Neural cell (in vitro differentiated cells): ENCODE measurements around the gene OTUD7B. TPM values are rescaled to one million over a fixed set of nuclear protein-coding genes. Genes with fewer than 3 reads are reported as not detected.
"Not testable (repeated sequence)": the region's sequence is repeated elsewhere in the genome, so short reads cannot be mapped to it uniquely, and the experiment has no call there.

Source experiments
- H2AFZ ChIP-seq: fragments of 200-600, 300-800 bp; sonication (generic), shearing (Covaris generic); 2 replicates; pipeline ENCODE4 v1.6.0; 2014; ENCODE audit warnings: low read depth, mild to moderate bottlenecking, antibody characterized with exemption, low read length, moderate library complexity
- H3F3A ChIP-seq: fragments of 200-600 bp; shearing (Covaris generic); 2 replicates; pipeline ENCODE4 v1.6.1; 2016; ENCODE audit warnings: mild to moderate bottlenecking, moderate library complexity, mixed read lengths, antibody characterized with exemption, low read length; ENCODE audit not compliant: insufficient read depth, poor library complexity, severe bottlenecking
- H3K27ac ChIP-seq: fragments of 200-600, 300-800 bp; sonication (generic), shearing (Covaris generic); 2 replicates; pipeline ENCODE4 v1.5.1; 2014; ENCODE audit warnings: mild to moderate bottlenecking, low read length, moderate library complexity
- H3K27me3 ChIP-seq: fragments of 300-800, 200-600 bp; sonication (generic), shearing (Covaris generic); 2 replicates; pipeline ENCODE4 v1.6.0; 2014; ENCODE audit warnings: mild to moderate bottlenecking, low read depth, low read length, moderate library complexity; ENCODE audit not compliant: insufficient read depth
- H3K36me3 ChIP-seq: fragments of 300-800, 200-600 bp; sonication (generic), shearing (Covaris generic); 2 replicates; pipeline ENCODE4 v1.5.1; 2014; ENCODE audit warnings: mild to moderate bottlenecking, antibody characterized with exemption, low read length, moderate library complexity; ENCODE audit not compliant: insufficient read depth
- H3K4me2 ChIP-seq: fragments of 300-800, 200-600 bp; sonication (generic), shearing (Covaris generic); 2 replicates; pipeline ENCODE4 v1.6.0; 2014; ENCODE audit warnings: mild to moderate bottlenecking, low read length
- H3K4me3 ChIP-seq: fragments of 300-800, 200-600 bp; sonication (generic), shearing (Covaris generic); 2 replicates; pipeline ENCODE4 v1.5.1; 2014; ENCODE audit warnings: mild to moderate bottlenecking, low read length, moderate library complexity
- H3K79me2 ChIP-seq: fragments of 200-600 bp; shearing (Covaris generic); replicated peaks from 2 replicates; pipeline ENCODE4 v1.6.0; 2014; ENCODE audit warnings: mild to moderate bottlenecking, low read length, moderate library complexity; ENCODE audit not compliant: insufficient read depth
- H3K9ac ChIP-seq: fragments of 300-800, 200-600 bp; sonication (generic), shearing (Covaris generic); 2 replicates; pipeline ENCODE4 v1.6.1; 2016; ENCODE audit warnings: mild to moderate bottlenecking, low read length, mixed read lengths
- H3K9me2 ChIP-seq: fragments of 200-600 bp; shearing (Covaris generic); 2 replicates; pipeline ENCODE4 v1.6.1; 2016; ENCODE audit warnings: mild to moderate bottlenecking, low read length, mixed read lengths; ENCODE audit not compliant: insufficient read depth
- H3K9me3 ChIP-seq: fragments of 200-600, 300-800 bp; sonication (generic), shearing (Covaris generic); 2 replicates; pipeline ENCODE4 v1.6.1; 2016; ENCODE audit warnings: mild to moderate bottlenecking, mixed run types, low read length, moderate library complexity, mixed read lengths
- H4K20me1 ChIP-seq: fragments of 200-600 bp; shearing (Covaris generic); 2 replicates; pipeline ENCODE4 v1.6.1; 2016; ENCODE audit warnings: mild to moderate bottlenecking, mixed run types; ENCODE audit not compliant: insufficient read depth
- EP300 ChIP-seq: fragments of 450-650 bp; conservative IDR thresholded peaks from 2 replicates; pipeline ENCODE4 v1.6.1; 2014; ENCODE audit warnings: antibody characterized with exemption, mild to moderate bottlenecking, moderate library complexity; ENCODE audit not compliant: poor library complexity, severe bottlenecking
- EZH2 ChIP-seq: fragments of 200-600, 300-800 bp; shearing (Covaris generic), sonication (generic); IDR thresholded peaks from 2 replicates; pipeline ENCODE4 v1.6.1; 2014; ENCODE audit warnings: antibody characterized with exemption, low read length, borderline replicate concordance, mild to moderate bottlenecking; ENCODE audit not compliant: insufficient read depth, poor library complexity, severe bottlenecking
- MXI1 ChIP-seq: fragments of 450-650 bp; conservative IDR thresholded peaks from 2 replicates; pipeline ENCODE4 v1.6.1; 2014; ENCODE audit warnings: antibody characterized with exemption, mild to moderate bottlenecking; ENCODE audit not compliant: poor library complexity, severe bottlenecking
- POLR2AphosphoS5 ChIP-seq: IDR thresholded peaks from 2 replicates; pipeline ENCODE4 v1.6.1; 2012
- RAD21 ChIP-seq: fragments of 450-650 bp; conservative IDR thresholded peaks from 2 replicates; pipeline ENCODE4 v1.6.1; 2014; ENCODE audit warnings: antibody characterized with exemption, mild to moderate bottlenecking, moderate library complexity
- SMC3 ChIP-seq: fragments of 450-650 bp; conservative IDR thresholded peaks from 2 replicates; pipeline ENCODE4 v1.6.1; 2014; ENCODE audit warnings: antibody characterized with exemption, mild to moderate bottlenecking, moderate library complexity; ENCODE audit not compliant: poor library complexity
- TAF1 ChIP-seq: IDR thresholded peaks from 2 replicates; pipeline ENCODE4 v1.6.1; 2012; ENCODE audit warnings: low read depth
- polyA plus RNA-seq: library from polyadenylated mRNA; depleted of rRNA; stranded (reverse); fragments of >200 nt; gene quantifications from 2 replicates; pipeline ENCODE4 v1.2.3, GENCODE V29; 2014
- TF ChIP-seq, protein P1 (sequence below): fragments of 450-650 bp; IDR thresholded peaks from 2 replicates; pipeline ENCODE4 v1.5.1; 2014; ENCODE audit warnings: antibody characterized with exemption, mild to moderate bottlenecking, moderate library complexity; ENCODE audit not compliant: poor library complexity, severe bottlenecking
- TF ChIP-seq, protein P2 (sequence below): IDR thresholded peaks from 2 replicates; pipeline ENCODE4 v1.6.1; 2012; ENCODE audit warnings: borderline replicate concordance

The OTUD7B gene
- polyA plus RNA-seq, 1 donor from 2014 or later = 2.1 TPM

- no peaks in the 10 kb centered on the region for H3K9me3 ChIP-seq
- no peaks in the 10 kb centered on the region for H3K79me2 ChIP-seq
- H4K20me1 ChIP-seq = no peaks in the 10 kb centered on the region
- H3K27ac ChIP-seq = no peak overlapping the region
- TF ChIP-seq EZH2 = no peak
- no peak for TF ChIP-seq RAD21
- TF ChIP-seq, protein P1, sequence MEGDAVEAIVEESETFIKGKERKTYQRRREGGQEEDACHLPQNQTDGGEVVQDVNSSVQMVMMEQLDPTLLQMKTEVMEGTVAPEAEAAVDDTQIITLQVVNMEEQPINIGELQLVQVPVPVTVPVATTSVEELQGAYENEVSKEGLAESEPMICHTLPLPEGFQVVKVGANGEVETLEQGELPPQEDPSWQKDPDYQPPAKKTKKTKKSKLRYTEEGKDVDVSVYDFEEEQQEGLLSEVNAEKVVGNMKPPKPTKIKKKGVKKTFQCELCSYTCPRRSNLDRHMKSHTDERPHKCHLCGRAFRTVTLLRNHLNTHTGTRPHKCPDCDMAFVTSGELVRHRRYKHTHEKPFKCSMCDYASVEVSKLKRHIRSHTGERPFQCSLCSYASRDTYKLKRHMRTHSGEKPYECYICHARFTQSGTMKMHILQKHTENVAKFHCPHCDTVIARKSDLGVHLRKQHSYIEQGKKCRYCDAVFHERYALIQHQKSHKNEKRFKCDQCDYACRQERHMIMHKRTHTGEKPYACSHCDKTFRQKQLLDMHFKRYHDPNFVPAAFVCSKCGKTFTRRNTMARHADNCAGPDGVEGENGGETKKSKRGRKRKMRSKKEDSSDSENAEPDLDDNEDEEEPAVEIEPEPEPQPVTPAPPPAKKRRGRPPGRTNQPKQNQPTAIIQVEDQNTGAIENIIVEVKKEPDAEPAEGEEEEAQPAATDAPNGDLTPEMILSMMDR = no peak
- no peak for TF ChIP-seq SMC3
- TF ChIP-seq EP300 = no peak
- TF ChIP-seq TAF1 = no peak
- TF ChIP-seq POLR2AphosphoS5 = no peak
- TF ChIP-seq MXI1 = no peak
- TF ChIP-seq, protein P2, sequence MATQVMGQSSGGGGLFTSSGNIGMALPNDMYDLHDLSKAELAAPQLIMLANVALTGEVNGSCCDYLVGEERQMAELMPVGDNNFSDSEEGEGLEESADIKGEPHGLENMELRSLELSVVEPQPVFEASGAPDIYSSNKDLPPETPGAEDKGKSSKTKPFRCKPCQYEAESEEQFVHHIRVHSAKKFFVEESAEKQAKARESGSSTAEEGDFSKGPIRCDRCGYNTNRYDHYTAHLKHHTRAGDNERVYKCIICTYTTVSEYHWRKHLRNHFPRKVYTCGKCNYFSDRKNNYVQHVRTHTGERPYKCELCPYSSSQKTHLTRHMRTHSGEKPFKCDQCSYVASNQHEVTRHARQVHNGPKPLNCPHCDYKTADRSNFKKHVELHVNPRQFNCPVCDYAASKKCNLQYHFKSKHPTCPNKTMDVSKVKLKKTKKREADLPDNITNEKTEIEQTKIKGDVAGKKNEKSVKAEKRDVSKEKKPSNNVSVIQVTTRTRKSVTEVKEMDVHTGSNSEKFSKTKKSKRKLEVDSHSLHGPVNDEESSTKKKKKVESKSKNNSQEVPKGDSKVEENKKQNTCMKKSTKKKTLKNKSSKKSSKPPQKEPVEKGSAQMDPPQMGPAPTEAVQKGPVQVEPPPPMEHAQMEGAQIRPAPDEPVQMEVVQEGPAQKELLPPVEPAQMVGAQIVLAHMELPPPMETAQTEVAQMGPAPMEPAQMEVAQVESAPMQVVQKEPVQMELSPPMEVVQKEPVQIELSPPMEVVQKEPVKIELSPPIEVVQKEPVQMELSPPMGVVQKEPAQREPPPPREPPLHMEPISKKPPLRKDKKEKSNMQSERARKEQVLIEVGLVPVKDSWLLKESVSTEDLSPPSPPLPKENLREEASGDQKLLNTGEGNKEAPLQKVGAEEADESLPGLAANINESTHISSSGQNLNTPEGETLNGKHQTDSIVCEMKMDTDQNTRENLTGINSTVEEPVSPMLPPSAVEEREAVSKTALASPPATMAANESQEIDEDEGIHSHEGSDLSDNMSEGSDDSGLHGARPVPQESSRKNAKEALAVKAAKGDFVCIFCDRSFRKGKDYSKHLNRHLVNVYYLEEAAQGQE = no peak
- no peaks in the 10 kb centered on the region for H3K9me2 ChIP-seq
- H3K4me3 ChIP-seq = no peak overlapping the region
- no peak overlapping the region for H3K9ac ChIP-seq
- H3K4me2 ChIP-seq = no peak overlapping the region
- no peak overlapping the region for H2AFZ ChIP-seq
- no peaks in the 10 kb centered on the region for H3K27me3 ChIP-seq
- H3K36me3 ChIP-seq = no peaks in the 10 kb centered on the region
- H3F3A ChIP-seq = no peaks in the 10 kb centered on the region
These were observed 68.3 kb downstream of the OTUD7B start for GRCh38 chr1:149942207-149942606.

DNA sequence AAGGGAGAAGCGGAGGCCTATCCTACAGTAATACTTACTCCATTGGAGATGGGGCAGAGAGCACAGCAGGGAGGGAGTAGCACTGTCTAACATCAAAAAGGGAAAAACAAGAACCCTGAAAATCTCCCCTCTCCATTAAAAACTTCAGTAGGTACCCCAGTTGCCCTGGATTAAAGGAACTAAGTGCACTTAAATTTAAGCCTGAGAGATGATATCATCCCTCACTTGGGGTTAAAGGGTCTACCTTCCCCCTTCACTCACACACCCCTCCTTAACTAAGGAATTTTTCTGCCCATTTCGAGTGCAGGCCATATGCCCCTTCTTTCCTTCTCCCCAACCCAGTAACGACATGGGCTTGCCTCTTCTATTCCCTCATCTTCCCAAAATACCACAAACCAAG lies 70.1 kb downstream of the OTUD7B start:
- Histone ChIP-seq H3K9me3 (no peaks in the 10 kb centered on the region), H3K4me3 (no peak overlapping the region), H3K27ac (no peak overlapping the region), H2AFZ (no peak overlapping the region), H3K27me3 (no peaks in the 10 kb centered on the region), H3K9me2 (no peaks in the 10 kb centered on the region), H3K79me2 (no peaks in the 10 kb centered on the region), H3K36me3 (no peaks in the 10 kb centered on the region), H3K4me2 (no peak overlapping the region), H3K9ac (no peak overlapping the region), H4K20me1 (no peaks in the 10 kb centered on the region), H3F3A (no peaks in the 10 kb centered on the region)
- no peak for TF ChIP-seq EP300
- TF ChIP-seq, protein P1 = no peak
- no peak for TF ChIP-seq RAD21
- TF ChIP-seq, protein P2 = no peak
- TF ChIP-seq MXI1 = no peak

- not testable (repeated sequence) for H3K79me2 ChIP-seq, H3K36me3 ChIP-seq, H3F3A ChIP-seq, H4K20me1 ChIP-seq, H3K4me3 ChIP-seq, H3K4me2 ChIP-seq, H3K27ac ChIP-seq, H3K9me3 ChIP-seq, H3K27me3 ChIP-seq, H2AFZ ChIP-seq, H3K9ac ChIP-seq, H3K9me2 ChIP-seq
These were observed 71.9 kb downstream of the OTUD7B start for GRCh38 chr1:149938668-149939003.
